ENCODE measurements around the gene NELL1.

- TF ChIP-seq, protein P1, sequence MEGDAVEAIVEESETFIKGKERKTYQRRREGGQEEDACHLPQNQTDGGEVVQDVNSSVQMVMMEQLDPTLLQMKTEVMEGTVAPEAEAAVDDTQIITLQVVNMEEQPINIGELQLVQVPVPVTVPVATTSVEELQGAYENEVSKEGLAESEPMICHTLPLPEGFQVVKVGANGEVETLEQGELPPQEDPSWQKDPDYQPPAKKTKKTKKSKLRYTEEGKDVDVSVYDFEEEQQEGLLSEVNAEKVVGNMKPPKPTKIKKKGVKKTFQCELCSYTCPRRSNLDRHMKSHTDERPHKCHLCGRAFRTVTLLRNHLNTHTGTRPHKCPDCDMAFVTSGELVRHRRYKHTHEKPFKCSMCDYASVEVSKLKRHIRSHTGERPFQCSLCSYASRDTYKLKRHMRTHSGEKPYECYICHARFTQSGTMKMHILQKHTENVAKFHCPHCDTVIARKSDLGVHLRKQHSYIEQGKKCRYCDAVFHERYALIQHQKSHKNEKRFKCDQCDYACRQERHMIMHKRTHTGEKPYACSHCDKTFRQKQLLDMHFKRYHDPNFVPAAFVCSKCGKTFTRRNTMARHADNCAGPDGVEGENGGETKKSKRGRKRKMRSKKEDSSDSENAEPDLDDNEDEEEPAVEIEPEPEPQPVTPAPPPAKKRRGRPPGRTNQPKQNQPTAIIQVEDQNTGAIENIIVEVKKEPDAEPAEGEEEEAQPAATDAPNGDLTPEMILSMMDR (IDR thresholded peaks at IDR 0.05) = no peak
- TF ChIP-seq POLR2A (IDR thresholded peaks at IDR 0.05) = no peak
Measured at GRCh38 chr11:21173476-21173875, 504.1 kb downstream of the NELL1 start.

Data from body of pancreas (tissue), 4 donors.